Upper lobe of left lung (tissue), 6 donors: ENCODE data around the gene PDSS1. TPM values are rescaled to one million over a fixed set of nuclear protein-coding genes. Genes with fewer than 3 reads are reported as not detected.

Experiments
- ATAC-seq, 2 donors: fragments of 200-7000 bp; cut with Tn5 transposase; one replicate each; pipeline ENCODE4 v1.9.1; 2022; ENCODE audit warnings: mild to moderate bottlenecking in 2 of 2, moderate library complexity in 2 of 2; ENCODE audit not compliant: low FRiP score in 2 of 2
- DNase-seq, 2 donors: peaks; one replicate each; pipeline ENCODE4 v3.0.0-alpha.2; 2019 to 2020
- H3K27ac ChIP-seq, 4 donors: fragments of 200-600 bp; sonication (generic); one replicate each; pipeline ENCODE4 v1.5.1; 2016 to 2019
- H3K27me3 ChIP-seq, 4 donors: fragments of 200-600 bp; sonication (generic); one replicate each; pipeline ENCODE4 v1.5.1; 2017 to 2019
- H3K36me3 ChIP-seq, 4 donors: fragments of 200-600 bp; sonication (generic); one replicate each; pipeline ENCODE4 v1.5.1; 2016 to 2019
- H3K4me1 ChIP-seq, 4 donors: fragments of 200-600 bp; sonication (generic); one replicate each; pipeline ENCODE4 v1.5.1; 2018 to 2019
- H3K4me3 ChIP-seq, 4 donors: fragments of 200-600 bp; sonication (generic); one replicate each; pipeline ENCODE4 v1.5.1; 2017 to 2019; ENCODE audit warnings: mild to moderate bottlenecking in 2 of 4, moderate library complexity in 1 of 4
- H3K9me3 ChIP-seq, 4 donors: fragments of 200-600 bp; sonication (generic); one replicate each; pipeline ENCODE4 v1.5.1; 2018 to 2019
- EP300 ChIP-seq, 4 donors: sonication (generic); formaldehyde crosslinking; IDR thresholded peaks; one replicate each; pipeline ENCODE4 v1.5.1; 2017; ENCODE audit warnings: antibody characterized with exemption in 4 of 4, control low read depth in 2 of 4
- POLR2A ChIP-seq, 4 donors: fragments of 450-650 bp; IDR thresholded peaks; one replicate each; pipeline ENCODE4 v1.5.1; 2016 to 2017; ENCODE audit warnings: antibody characterized with exemption in 4 of 4, mild to moderate bottlenecking in 2 of 4
- POLR2AphosphoS5 ChIP-seq, 2 donors: sonication (generic); formaldehyde crosslinking; IDR thresholded peaks; one replicate each; pipeline ENCODE4 v1.5.1; 2017; ENCODE audit warnings: antibody characterized with exemption in 2 of 2
- WGBS, 2 donors: methylation state at CpG; one replicate each; pipeline ENCODE4 v1.1.5; 2017 to 2018; 5-methylcytosine and 5-hydroxymethylcytosine counted together
- total RNA-seq, 6 donors: library from RNA; depleted of rRNA in 4 of 6; stranded (reverse); fragments of >200 nt in 4 of 6; gene quantifications; one replicate each; pipeline versions ENCODE4 v1.1.0 to v1.2.1, GENCODE V29; 2016 to 2021
- TF ChIP-seq, protein P1 (sequence below), 6 experiments: fragments of 450-650 bp in 4 of 6; fragments of 200-600 bp in 2 of 6; sonication (generic) in 2 of 6; IDR thresholded peaks; one replicate each; pipeline ENCODE4 v1.5.1; 2016 to 2019; ENCODE audit warnings: antibody characterized with exemption in 6 of 6
- donor health status: DM: no; HTN: no; CAD: no; lungs with moderate emphysema.
- donor health status: DM: no; HTN: yes; CAD: no; lungs with severe emphysema.

The PDSS1 gene
- total RNA-seq, 6 donors from 2014 or later, result 2.3 to 9.4 (median 5.6) TPM

- Histone ChIP-seq H3K9me3 (no peaks in the 10 kb centered on the region), H3K36me3 (peaks cover 5 to 47% (median 16%) of the 10 kb centered on the region in 4 donors), H3K4me1 (no peaks in the 10 kb centered on the region), H3K4me3 (no peak overlapping the region), H3K27me3 (no peaks in the 10 kb centered on the region), H3K27ac (no peak overlapping the region)
- TF ChIP-seq EP300 (IDR thresholded peaks at IDR 0.05) (no peak), POLR2AphosphoS5 (IDR thresholded peaks at IDR 0.05) (no peak)
- TF ChIP-seq, protein P1, sequence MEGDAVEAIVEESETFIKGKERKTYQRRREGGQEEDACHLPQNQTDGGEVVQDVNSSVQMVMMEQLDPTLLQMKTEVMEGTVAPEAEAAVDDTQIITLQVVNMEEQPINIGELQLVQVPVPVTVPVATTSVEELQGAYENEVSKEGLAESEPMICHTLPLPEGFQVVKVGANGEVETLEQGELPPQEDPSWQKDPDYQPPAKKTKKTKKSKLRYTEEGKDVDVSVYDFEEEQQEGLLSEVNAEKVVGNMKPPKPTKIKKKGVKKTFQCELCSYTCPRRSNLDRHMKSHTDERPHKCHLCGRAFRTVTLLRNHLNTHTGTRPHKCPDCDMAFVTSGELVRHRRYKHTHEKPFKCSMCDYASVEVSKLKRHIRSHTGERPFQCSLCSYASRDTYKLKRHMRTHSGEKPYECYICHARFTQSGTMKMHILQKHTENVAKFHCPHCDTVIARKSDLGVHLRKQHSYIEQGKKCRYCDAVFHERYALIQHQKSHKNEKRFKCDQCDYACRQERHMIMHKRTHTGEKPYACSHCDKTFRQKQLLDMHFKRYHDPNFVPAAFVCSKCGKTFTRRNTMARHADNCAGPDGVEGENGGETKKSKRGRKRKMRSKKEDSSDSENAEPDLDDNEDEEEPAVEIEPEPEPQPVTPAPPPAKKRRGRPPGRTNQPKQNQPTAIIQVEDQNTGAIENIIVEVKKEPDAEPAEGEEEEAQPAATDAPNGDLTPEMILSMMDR (IDR thresholded peaks at IDR 0.05), result no peak
- DNase-seq (no peak), ATAC-seq (no peak)
- 89 to 90% methylated on average over 7 of the region's 7 CpGs for WGBS, 2 donors
These were observed 20.0 kb downstream of the PDSS1 start for GRCh38 chr10:26717476-26717875.

GRCh38 chr10:26721561-26721960 lies 24.1 kb downstream of the PDSS1 start:
- TF ChIP-seq EP300 (IDR thresholded peaks at IDR 0.05), result no peak
- TF ChIP-seq, protein P1 (IDR thresholded peaks at IDR 0.05), result no peak
- TF ChIP-seq POLR2A (IDR thresholded peaks at IDR 0.05), result no peak
- no peak for TF ChIP-seq POLR2AphosphoS5 (IDR thresholded peaks at IDR 0.05)
- ATAC-seq (peak in 1 of 2 donors; percentile 34), DNase-seq (no peak)
- peaks cover 4 to 53% (median 18%) of the 10 kb centered on the region in 4 donors for H3K36me3 ChIP-seq
- H3K9me3 ChIP-seq, result no peaks in the 10 kb centered on the region
- 87 to 89% methylated on average over 7 of the region's 7 CpGs for WGBS, 2 donors
- H3K4me1 ChIP-seq, result no peaks in the 10 kb centered on the region
- H3K27me3 ChIP-seq, result no peaks in the 10 kb centered on the region
- H3K4me3 ChIP-seq, result no peak overlapping the region
- peak overlapping the region in 1 of 4 donors; percentile 13 for H3K27ac ChIP-seq

- no peak for TF ChIP-seq POLR2AphosphoS5 (IDR thresholded peaks at IDR 0.05)
- TF ChIP-seq, protein P1 (IDR thresholded peaks at IDR 0.05), result no peak
- TF ChIP-seq EP300 (IDR thresholded peaks at IDR 0.05), result no peak
- no peak for TF ChIP-seq POLR2A (IDR thresholded peaks at IDR 0.05)
- Histone ChIP-seq H3K36me3 (peaks cover 0 to 55% (median 13%) of the 10 kb centered on the region in 4 donors), H3K9me3 (no peaks in the 10 kb centered on the region), H3K27ac (no peak overlapping the region), H3K4me1 (no peaks in the 10 kb centered on the region), H3K4me3 (no peak overlapping the region), H3K27me3 (no peaks in the 10 kb centered on the region)
- ATAC-seq (no peak), DNase-seq (no peak)
- 92 to 99% methylated on average over 4 of the region's 4 CpGs for WGBS, 2 donors
These were observed 25.5 kb downstream of the PDSS1 start for GRCh38 chr10:26723016-26723415.

DNA sequence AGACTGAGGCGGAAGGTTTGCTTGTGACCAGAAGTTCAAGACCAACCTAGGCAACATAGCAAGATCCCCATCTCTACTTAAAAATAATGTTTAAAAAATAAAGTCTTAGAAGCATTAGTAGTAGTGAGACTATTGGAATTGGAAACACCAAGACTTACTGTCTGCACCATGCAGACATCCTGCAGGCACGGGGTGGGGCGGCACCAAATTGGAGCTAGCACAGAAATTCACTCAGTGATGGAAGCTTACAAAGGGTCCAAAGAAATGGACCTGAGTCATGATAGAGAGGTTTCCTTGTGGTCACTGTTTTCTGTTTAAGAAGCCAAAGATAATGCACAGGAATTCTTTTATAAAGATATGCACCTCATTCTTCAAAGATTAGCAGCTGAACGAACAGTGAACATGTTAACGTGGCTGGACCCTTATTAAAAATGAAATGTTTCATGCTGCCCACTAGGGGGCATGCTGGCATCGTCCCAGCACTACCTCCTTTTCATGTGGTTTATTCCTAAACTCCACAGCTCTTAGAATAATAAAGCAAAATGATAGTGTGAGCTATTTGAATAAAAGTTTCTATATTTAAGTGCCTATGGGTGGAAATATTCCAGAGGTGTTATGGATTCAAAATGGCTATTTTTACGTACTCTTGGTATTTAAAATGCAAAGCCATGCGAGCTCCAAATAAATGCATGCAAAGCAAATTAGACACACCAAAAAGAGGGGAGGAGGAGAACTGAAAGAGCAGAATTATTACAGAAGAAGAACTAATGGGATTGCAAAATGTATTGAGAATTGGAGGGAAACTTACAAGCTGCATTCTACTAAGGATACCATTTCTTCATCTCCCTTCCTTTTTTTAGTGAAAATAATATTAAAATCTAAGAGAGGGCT lies 28.6 kb downstream of the PDSS1 start:
- no peaks in the 10 kb centered on the region for H3K4me1 ChIP-seq
- peaks cover 0 to 67% (median 13%) of the 10 kb centered on the region in 4 donors for H3K36me3 ChIP-seq
- 59 to 63% methylated on average over 8 of the region's 8 CpGs for WGBS, 2 donors
- no peak overlapping the region for H3K4me3 ChIP-seq
- DNase-seq (peak in 1 of 2 donors; percentile 66), ATAC-seq (peak; percentile 84 to 85)
- H3K27ac ChIP-seq, result no peak overlapping the region
- TF ChIP-seq EP300 (IDR thresholded peaks at IDR 0.05), result no peak
- TF ChIP-seq, protein P1 (IDR thresholded peaks at IDR 0.05), result peak; percentile 50 to 82 (median 75)
- H3K9me3 ChIP-seq, result no peaks in the 10 kb centered on the region
- no peaks in the 10 kb centered on the region for H3K27me3 ChIP-seq
